Parietal lobe (tissue), 2 donors: Measurements from ENCODE around the gene MOSPD3. TPM values are rescaled to one million over a fixed set of nuclear protein-coding genes. Genes with fewer than 3 reads are reported as not detected.

Source experiments
- small RNA-seq: library from RNA; depleted of rRNA; stranded (forward); fragments of <200 nt; gene quantifications from one replicate; pipeline ENCODE3, GENCODE V24; 2014; ENCODE audit warnings: low replicate concordance
- total RNA-seq: library from RNA; depleted of rRNA; stranded (reverse); fragments of >200 nt; gene quantifications from one replicate; pipeline ENCODE4 v1.2.3, GENCODE V29; 2014

Gene MOSPD3
- total RNA-seq = 23.5 TPM

GRCh38 chr7:100611983-100612729, at the start of gene MOSPD3:
Gene MOSPD3 (plus strand): TSS chr7:100612540. CDS start chr7:100612792, 252 bp downstream.

GRCh38 chr7:100573691-100574361, 38.5 kb upstream of the MOSPD3 start, which contains the start of gene SAP25:
Gene SAP25 (minus strand): TSS chr7:100573900. CDS start chr7:100573742, 158 bp downstream.

GRCh38 chr7:100585511-100586265, 26.7 kb upstream of the MOSPD3 start, which contains the start of gene LRCH4:
Gene LRCH4 (minus strand): TSS chr7:100586129. CDS start chr7:100586100, 29 bp downstream.

GRCh38 chr7:100586266-100587025, 25.9 kb upstream of the MOSPD3 start, which contains the start of gene FBXO24:
Gene FBXO24 (plus strand): TSS chr7:100586328. CDS start chr7:100586626, 298 bp downstream.

GRCh38 chr7:100641463-100641859, 29.1 kb downstream of the MOSPD3 start, which contains the start of gene TFR2:
Gene TFR2 (minus strand): TSS chr7:100641552. CDS start chr7:100641509, 43 bp downstream.

GRCh38 chr7:100655908-100656674, 43.8 kb downstream of the MOSPD3 start, which contains the start of gene ACTL6B:
Gene ACTL6B (minus strand): TSS chr7:100656448. CDS start chr7:100656354, 94 bp downstream.

Small RNA genes lying within 50 kb of the gene (small RNA-seq; reads per million reads assigned to genes)
- not detected for gene SAP25

Other genes starting within 250 kb of the MOSPD3 start
- gene PILRA, start 239.1 kb upstream of the MOSPD3 start, total RNA-seq = 3.8 TPM
- gene ZCWPW1, start 183.8 kb upstream of the MOSPD3 start, total RNA-seq = 2.2 TPM
- 21.3 TPM for gene MEPCE, start 182.7 kb upstream of the MOSPD3 start, total RNA-seq
- gene PPP1R35, start 176.0 kb upstream of the MOSPD3 start, total RNA-seq = 7.8 TPM
- not detected for gene SPACDR, start 148.3 kb upstream of the MOSPD3 start, total RNA-seq
- 6.6 TPM for gene TSC22D4, start 133.3 kb upstream of the MOSPD3 start, total RNA-seq
- 38.5 TPM for gene NYAP1, start 128.6 kb upstream of the MOSPD3 start, total RNA-seq
- 4.7 TPM for gene AGFG2, start 73.3 kb upstream of the MOSPD3 start, total RNA-seq
- gene SAP25, start 38.6 kb upstream of the MOSPD3 start, total RNA-seq = not detected
- 17.5 TPM for gene LRCH4, start 26.4 kb upstream of the MOSPD3 start, total RNA-seq
- gene FBXO24, start 26.2 kb upstream of the MOSPD3 start, total RNA-seq = not detected
- gene PCOLCE, start 10.2 kb upstream of the MOSPD3 start, total RNA-seq = 4.1 TPM
- gene TFR2, start 29.0 kb downstream of the MOSPD3 start, total RNA-seq = 6.6 TPM
- 107 TPM for gene ACTL6B, start 43.9 kb downstream of the MOSPD3 start, total RNA-seq
- 74.5 TPM for gene GNB2, start 61.2 kb downstream of the MOSPD3 start, total RNA-seq
- gene GIGYF1, start 81.7 kb downstream of the MOSPD3 start, total RNA-seq = 35.4 TPM
- 28.8 TPM for gene POP7, start 93.6 kb downstream of the MOSPD3 start, total RNA-seq
- not detected for gene EPO, start 107.9 kb downstream of the MOSPD3 start, total RNA-seq
- not detected for gene ZAN, start 121.1 kb downstream of the MOSPD3 start, total RNA-seq
- gene EPHB4, start 215.0 kb downstream of the MOSPD3 start, total RNA-seq = 11.0 TPM
- gene SLC12A9, start 240.2 kb downstream of the MOSPD3 start, total RNA-seq = 30.4 TPM